ENCODE results near the gene PRSS2. TPM values are rescaled to one million over a fixed set of nuclear protein-coding genes. Genes with fewer than 3 reads are reported as not detected.

Gene PRSS2
- total RNA-seq, 4 donors from 2014 or later: not detected

GRCh38 chr7:142803901-142804300, 33.1 kb downstream of the PRSS2 start:
- DNase-seq: no peak
- Histone ChIP-seq H3K27me3 (peaks cover 22% of the 10 kb centered on the region), H3K36me3 (no peaks in the 10 kb centered on the region), H3K4me1 (no peaks in the 10 kb centered on the region), H3K4me3 (no peak overlapping the region), H3K9me3 (no peaks in the 10 kb centered on the region), H3K27ac (no peak overlapping the region)
- in situ Hi-C loops (cut with MboI; ENCODE audit: low pct_ligation_motif_present in 1 of 4, low pct_unique_long_range_greater_than_20kb in 1 of 4, low sequenced_read_pairs in 3 of 4): no loop called here
- TF ChIP-seq EP300 (IDR thresholded peaks at IDR 0.05; ENCODE audit: low read depth): no peak
- TF ChIP-seq POLR2A (IDR thresholded peaks at IDR 0.05): no peak
- TF ChIP-seq CTCF (IDR thresholded peaks at IDR 0.05): no peak
- TF ChIP-seq POLR2AphosphoS5 (IDR thresholded peaks at IDR 0.05): no peak
- intact Hi-C loops (cut with DNase I; ENCODE audit: low total_unique reads): loop anchor here (10.0 kb wide), 1 partner anchor 1051 kb away; no protein-coding TSS in a partner anchor
- WGBS, 2 donors (ENCODE audit: low coverage in 1 of 2): 92 to 94% methylated on average over 4 of the region's 4 CpGs

- H3K9me3 ChIP-seq: no peaks in the 10 kb centered on the region
- H3K36me3 ChIP-seq: no peaks in the 10 kb centered on the region
- peaks cover 13% of the 10 kb centered on the region for H3K27me3 ChIP-seq
- intact Hi-C loops (cut with DNase I; ENCODE audit: low total_unique reads): loop anchor here (10.0 kb wide), 1 partner anchor 1050 kb away; no protein-coding TSS in a partner anchor
- WGBS, 2 donors (ENCODE audit: low coverage in 1 of 2): 38 to 61% methylated on average over 2 to 4 of the region's 4 CpGs
- H3K4me3 ChIP-seq: no peak overlapping the region
- in situ Hi-C loops (cut with MboI; ENCODE audit: low pct_ligation_motif_present in 1 of 4, low pct_unique_long_range_greater_than_20kb in 1 of 4, low sequenced_read_pairs in 3 of 4): no loop called here
- peak overlapping the region in 3 of 4 donors; percentile 18 to 41 (median 35) for H3K27ac ChIP-seq
- H3K4me1 ChIP-seq: no peaks in the 10 kb centered on the region
- TF ChIP-seq CTCF (IDR thresholded peaks at IDR 0.05) (no peak), EP300 (IDR thresholded peaks at IDR 0.05; ENCODE audit: low read depth) (no peak)
- no peak for DNase-seq
Measured at GRCh38 chr7:142804728-142805207, 34.0 kb downstream of the PRSS2 start.

GRCh38 chr7:142805350-142806021, 34.7 kb downstream of the PRSS2 start:
- peaks cover 6% of the 10 kb centered on the region for H3K27me3 ChIP-seq
- in situ Hi-C loops (cut with MboI; ENCODE audit: low pct_ligation_motif_present in 1 of 4, low pct_unique_long_range_greater_than_20kb in 1 of 4, low sequenced_read_pairs in 3 of 4): no loop called here

GRCh38 chr7:142806022-142806356, 35.2 kb downstream of the PRSS2 start:
- in situ Hi-C loops (cut with MboI; ENCODE audit: low pct_ligation_motif_present in 1 of 4, low pct_unique_long_range_greater_than_20kb in 1 of 4, low sequenced_read_pairs in 3 of 4): no loop called here
- 57 to 75% methylated on average over 2 of the region's 2 CpGs for WGBS, 2 donors (ENCODE audit: low coverage in 1 of 2)
- DNase-seq: no peak
- TF ChIP-seq POLR2AphosphoS5 (IDR thresholded peaks at IDR 0.05): no peak
- Histone ChIP-seq H3K4me3 (no peak overlapping the region), H3K36me3 (no peaks in the 10 kb centered on the region), H3K27ac (peak overlapping the region in 3 of 4 donors; percentile 14 to 65 (median 30)), H3K4me1 (no peaks in the 10 kb centered on the region), H3K27me3 (peaks cover 3% of the 10 kb centered on the region), H3K9me3 (no peaks in the 10 kb centered on the region)
- intact Hi-C loops (cut with DNase I; ENCODE audit: low total_unique reads): loop anchor here (10.0 kb wide), 1 partner anchor 1049 kb away; no protein-coding TSS in a partner anchor

More at GRCh38 chr7:142805350-142806021, 34.7 kb downstream of the PRSS2 start:
- H3K27ac ChIP-seq: peak overlapping the region in 2 of 4 donors; percentile 41 to 65
- H3K9me3 ChIP-seq: no peaks in the 10 kb centered on the region
- no peaks in the 10 kb centered on the region for H3K4me1 ChIP-seq
- 70 to 88% methylated on average over 3 of the region's 3 CpGs for WGBS, 2 donors (ENCODE audit: low coverage in 1 of 2)
- DNase-seq: no peak
- TF ChIP-seq POLR2AphosphoS5 (IDR thresholded peaks at IDR 0.05): no peak
- TF ChIP-seq EP300 (IDR thresholded peaks at IDR 0.05; ENCODE audit: low read depth): no peak
- TF ChIP-seq CTCF (IDR thresholded peaks at IDR 0.05): no peak
- no peak for TF ChIP-seq POLR2A (IDR thresholded peaks at IDR 0.05)
- no peaks in the 10 kb centered on the region for H3K36me3 ChIP-seq
- no peak overlapping the region for H3K4me3 ChIP-seq
- intact Hi-C loops (cut with DNase I; ENCODE audit: low total_unique reads): loop anchor here (10.0 kb wide), 1 partner anchor 1049 kb away; no protein-coding TSS in a partner anchor

All from transverse colon (tissue), 4 donors.